Lower leg skin (tissue), 3 donors: Measurements from ENCODE around the gene LCK.

Source experiments
- CTCF ChIP-seq, 3 donors: fragments of 450-650 bp; IDR thresholded peaks; one replicate each; pipeline ENCODE4 v1.5.1; 2016; ENCODE audit warnings: antibody characterized with exemption in 3 of 3, mild to moderate bottlenecking in 3 of 3, moderate library complexity in 2 of 3
- POLR2A ChIP-seq, 2 donors: fragments of 450-650 bp; IDR thresholded peaks; one replicate each; pipeline ENCODE4 v1.6.1; 2016 to 2017; ENCODE audit warnings: antibody characterized with exemption in 2 of 2, mild to moderate bottlenecking in 1 of 2, moderate library complexity in 1 of 2

GRCh38 chr1:32333251-32333963 lies 82.3 kb downstream of the LCK start:
- TF ChIP-seq CTCF (IDR thresholded peaks at IDR 0.05) (no peak), POLR2A (IDR thresholded peaks at IDR 0.05) (no peak)
